HFFc6 (cell line): ENCODE results near the gene KCNMA1. TPM values are rescaled to one million over a fixed set of nuclear protein-coding genes. Genes with fewer than 3 reads are reported as not detected.

ENCODE experiments used
- DNase-seq: peaks from one replicate; pipeline ENCODE4 v3.0.0-alpha.2; 2018
- H3K27ac Mint-ChIP-seq: 2 replicates; pipeline ENCODE4 v1.8.0; 2020; ENCODE audit warnings: mild to moderate bottlenecking, mixed read lengths
- H3K27me3 Mint-ChIP-seq: 2 replicates; pipeline ENCODE4 v1.8.0; 2021; ENCODE audit warnings: mild to moderate bottlenecking, moderate library complexity, mixed read lengths; ENCODE audit not compliant: insufficient read depth
- H3K36me3 Mint-ChIP-seq: 2 replicates; pipeline ENCODE4 v1.8.0; 2021; ENCODE audit warnings: low read depth, mixed read lengths
- H3K4me1 Mint-ChIP-seq: 2 replicates; pipeline ENCODE4 v1.8.0; 2020; ENCODE audit warnings: low read depth, mixed read lengths
- H3K4me3 Mint-ChIP-seq: 2 replicates; pipeline ENCODE4 v1.8.0; 2020; ENCODE audit warnings: mild to moderate bottlenecking, moderate library complexity, mixed read lengths
- H3K9me3 Mint-ChIP-seq: 2 replicates; pipeline ENCODE4 v1.8.0; 2020; ENCODE audit warnings: mild to moderate bottlenecking, mixed read lengths
- total RNA-seq, 6 experiments: library from RNA; stranded (reverse); fragmentation: NEBNext Ultra II Directional; extraction: Animal tissue kit (Norgen Biotek cat#: 25700); gene quantifications; 2 replicates in 1 of 6; 3 replicates in 5 of 6; pipeline ENCODE4 v1.2.3, GENCODE V29; 2021
- TF ChIP-seq, protein P1 (sequence below): fragments of 200-600 bp; sonication (generic); IDR thresholded peaks from 2 replicates; pipeline ENCODE4 v1.5.0; 2021; ENCODE audit warnings: antibody characterized with exemption, mild to moderate bottlenecking

KCNMA1 gene
- total RNA-seq, 6 experiments from 2014 or later, result 87.1 to 191 (median 93.5) TPM

DNA sequence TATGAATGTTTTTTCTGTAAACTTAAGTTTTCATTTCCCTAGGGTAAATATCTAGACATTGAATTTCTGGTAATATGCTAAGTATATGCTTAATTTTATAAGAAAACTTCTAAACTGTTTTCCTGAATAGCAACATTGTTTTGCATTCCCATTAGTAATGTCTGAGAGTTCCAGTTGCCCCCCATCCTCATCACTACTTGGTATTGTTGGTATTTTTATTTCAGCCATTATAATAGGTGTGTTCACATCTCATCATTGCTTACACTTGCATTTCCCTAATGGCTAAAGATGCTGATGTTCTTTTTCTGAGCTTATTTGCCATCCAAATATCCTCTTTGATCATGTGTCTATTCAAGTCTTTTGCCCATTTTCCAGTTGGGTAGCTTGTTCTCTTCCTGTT, 269.6 kb downstream of the KCNMA1 start:
- H3K36me3 Mint-ChIP-seq, result peaks cover 59% of the 10 kb centered on the region
- peaks cover 14% of the 10 kb centered on the region for H3K9me3 Mint-ChIP-seq
- H3K4me1 Mint-ChIP-seq, result peaks cover 47% of the 10 kb centered on the region
- no peaks in the 10 kb centered on the region; the same call in 1 of the 2 replicates for H3K27me3 Mint-ChIP-seq
- no peak overlapping the region for H3K4me3 Mint-ChIP-seq
- no peak for DNase-seq
- TF ChIP-seq, protein P1, sequence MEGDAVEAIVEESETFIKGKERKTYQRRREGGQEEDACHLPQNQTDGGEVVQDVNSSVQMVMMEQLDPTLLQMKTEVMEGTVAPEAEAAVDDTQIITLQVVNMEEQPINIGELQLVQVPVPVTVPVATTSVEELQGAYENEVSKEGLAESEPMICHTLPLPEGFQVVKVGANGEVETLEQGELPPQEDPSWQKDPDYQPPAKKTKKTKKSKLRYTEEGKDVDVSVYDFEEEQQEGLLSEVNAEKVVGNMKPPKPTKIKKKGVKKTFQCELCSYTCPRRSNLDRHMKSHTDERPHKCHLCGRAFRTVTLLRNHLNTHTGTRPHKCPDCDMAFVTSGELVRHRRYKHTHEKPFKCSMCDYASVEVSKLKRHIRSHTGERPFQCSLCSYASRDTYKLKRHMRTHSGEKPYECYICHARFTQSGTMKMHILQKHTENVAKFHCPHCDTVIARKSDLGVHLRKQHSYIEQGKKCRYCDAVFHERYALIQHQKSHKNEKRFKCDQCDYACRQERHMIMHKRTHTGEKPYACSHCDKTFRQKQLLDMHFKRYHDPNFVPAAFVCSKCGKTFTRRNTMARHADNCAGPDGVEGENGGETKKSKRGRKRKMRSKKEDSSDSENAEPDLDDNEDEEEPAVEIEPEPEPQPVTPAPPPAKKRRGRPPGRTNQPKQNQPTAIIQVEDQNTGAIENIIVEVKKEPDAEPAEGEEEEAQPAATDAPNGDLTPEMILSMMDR, result no peak
- H3K27ac Mint-ChIP-seq, result no peak overlapping the region

DNA sequence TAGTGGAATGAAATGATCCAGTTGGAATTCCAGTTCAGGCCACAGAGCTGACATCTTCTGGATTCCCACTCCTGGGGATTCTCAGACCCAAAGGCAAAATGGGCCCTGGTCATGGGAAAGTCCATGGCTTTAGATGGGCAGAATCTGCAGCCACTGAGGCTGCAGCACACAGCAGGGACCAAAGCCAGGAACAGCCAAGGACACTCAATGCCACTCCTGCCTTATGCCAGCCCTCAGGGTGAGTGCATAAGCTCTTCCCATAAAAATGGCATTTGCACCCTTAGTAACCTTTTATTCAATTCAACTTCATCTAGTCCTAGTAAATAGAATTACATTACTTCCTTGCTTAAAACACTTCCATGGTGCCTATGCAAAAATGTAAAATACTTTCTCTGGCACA, 274.4 kb downstream of the KCNMA1 start:
- Mint-ChIP-seq H3K4me3 (no peak overlapping the region), H3K36me3 (peaks cover 18% of the 10 kb centered on the region), H3K27ac (no peak overlapping the region), H3K9me3 (peaks cover under 1% of the 10 kb centered on the region; the same call in 1 of the 2 replicates), H3K27me3 (peaks cover 5% of the 10 kb centered on the region; the same call in 1 of the 2 replicates), H3K4me1 (peaks cover 67% of the 10 kb centered on the region)
- no peak for DNase-seq
- TF ChIP-seq, protein P1, result no peak

DNA sequence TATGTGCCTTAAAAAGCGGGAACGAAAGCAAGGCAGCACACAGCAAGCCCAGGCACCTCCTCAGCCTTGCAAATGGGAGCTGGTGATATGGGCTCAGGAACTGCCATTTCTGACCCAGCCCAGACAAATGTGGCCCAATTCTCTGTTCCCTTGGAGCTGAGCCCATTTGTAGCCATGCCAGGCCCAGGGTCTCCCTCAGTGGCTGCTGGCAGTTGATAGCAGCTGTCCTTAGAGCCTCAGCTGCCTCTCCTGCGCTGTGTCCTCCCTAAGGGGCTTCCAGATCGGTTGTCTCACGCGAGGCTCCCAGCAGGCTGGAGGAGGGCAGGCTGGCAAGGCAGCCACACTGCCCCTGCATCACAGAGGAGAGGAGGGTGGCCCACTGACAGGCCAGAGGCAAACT, 275.8 kb downstream of the KCNMA1 start:
- peaks cover 12% of the 10 kb centered on the region for H3K36me3 Mint-ChIP-seq
- TF ChIP-seq, protein P1, result no peak
- no peak for DNase-seq
- peaks cover 72% of the 10 kb centered on the region for H3K4me1 Mint-ChIP-seq
- H3K27ac Mint-ChIP-seq, result no peak overlapping the region
- no peak overlapping the region for H3K4me3 Mint-ChIP-seq
- no peaks in the 10 kb centered on the region for H3K9me3 Mint-ChIP-seq
- peaks cover 7% of the 10 kb centered on the region; the same call in 1 of the 2 replicates for H3K27me3 Mint-ChIP-seq

DNA sequence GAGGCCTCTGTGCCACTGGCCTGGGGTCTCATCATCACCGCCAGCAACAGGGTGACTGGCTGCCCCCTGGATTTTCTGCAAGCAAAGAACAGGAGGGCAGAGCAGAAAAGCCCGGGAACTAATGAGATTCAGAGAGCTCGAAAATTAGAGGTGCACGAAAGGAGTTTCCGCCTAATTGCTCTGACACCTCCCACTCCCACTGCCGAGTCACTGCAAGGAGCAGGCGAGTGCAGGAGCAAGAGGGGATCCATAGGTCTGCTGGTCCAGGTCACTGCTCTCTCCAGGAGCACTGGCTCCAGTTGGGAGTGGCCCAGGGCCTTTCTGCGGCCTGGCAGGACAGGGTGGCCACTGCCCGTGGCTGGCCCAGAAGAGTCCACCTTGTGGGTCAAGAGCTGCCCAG, 276.2 kb downstream of the KCNMA1 start:
- TF ChIP-seq, protein P1, result no peak
- peak overlapping the region; percentile 99 for H3K27ac Mint-ChIP-seq
- no peak overlapping the region for H3K4me3 Mint-ChIP-seq
- no peak for DNase-seq
- H3K4me1 Mint-ChIP-seq, result peaks cover 72% of the 10 kb centered on the region
- H3K36me3 Mint-ChIP-seq, result peaks cover 8% of the 10 kb centered on the region
- no peaks in the 10 kb centered on the region for H3K9me3 Mint-ChIP-seq
- H3K27me3 Mint-ChIP-seq, result peaks cover 7% of the 10 kb centered on the region; the same call in 1 of the 2 replicates

DNA sequence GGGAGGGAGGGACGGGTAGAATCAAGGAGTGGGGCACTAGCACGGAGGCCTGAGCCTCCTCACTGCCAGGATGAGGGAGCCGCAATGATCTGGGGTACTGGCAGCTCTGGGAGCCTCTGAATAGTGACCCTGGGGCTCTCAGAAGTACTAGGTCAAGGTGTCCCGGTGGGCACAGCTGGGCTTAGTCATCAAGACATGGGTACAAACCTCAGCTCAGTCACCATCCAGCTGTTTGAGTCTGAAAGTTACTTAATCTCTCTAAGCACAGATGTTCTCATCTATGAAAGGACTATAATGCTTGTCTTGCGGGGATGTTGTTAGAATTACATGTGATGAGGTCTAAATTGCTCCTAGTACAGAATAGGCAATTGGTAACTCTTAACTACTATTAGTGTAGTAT, 276.8 kb downstream of the KCNMA1 start:
- Mint-ChIP-seq H3K9me3 (no peaks in the 10 kb centered on the region), H3K4me3 (no peak overlapping the region), H3K36me3 (peaks cover 5% of the 10 kb centered on the region; the same call in 1 of the 2 replicates), H3K4me1 (peaks cover 75% of the 10 kb centered on the region), H3K27me3 (peaks cover 7% of the 10 kb centered on the region; the same call in 1 of the 2 replicates), H3K27ac (peak overlapping the region; percentile 99)
- no peak for DNase-seq
- TF ChIP-seq, protein P1, result no peak
